Gastroesophageal sphincter (tissue), 4 donors: ENCODE results near the gene SND1. TPM values are rescaled to one million over a fixed set of nuclear protein-coding genes. Genes with fewer than 3 reads are reported as not detected.

Source experiments
- ATAC-seq: fragments of 150-250 bp; one replicate; pipeline ENCODE4 v1.9.1; 2016; ENCODE audit warnings: mild to moderate bottlenecking, moderate library complexity
- H3K27ac ChIP-seq, 4 donors: fragments of 200-600 bp; sonication (generic) in 3 of 4; 1 replicate in 3 of 4; 2 replicates in 1 of 4; pipeline ENCODE4 v1.5.1; 2016 to 2019
- H3K27me3 ChIP-seq: fragments of 200-600 bp; sonication (generic); one replicate; pipeline ENCODE4 v1.5.1; 2019
- H3K36me3 ChIP-seq, 2 donors: fragments of 200-600 bp; sonication (generic); one replicate each; pipeline ENCODE4 v1.5.1; 2019; ENCODE audit warnings: control low read depth in 1 of 2
- H3K4me1 ChIP-seq, 3 donors: fragments of 200-600 bp; sonication (generic); 1 replicate in 2 of 3; 2 replicates in 1 of 3; pipeline ENCODE4 v1.5.1; 2016 to 2019; ENCODE audit warnings: control low read depth in 2 of 3
- H3K4me3 ChIP-seq, 2 donors: fragments of 200-600 bp; sonication (generic); one replicate each; pipeline ENCODE4 v1.5.1; 2019; ENCODE audit warnings: mild to moderate bottlenecking in 1 of 2, moderate library complexity in 1 of 2
- H3K9me3 ChIP-seq, 3 donors: fragments of 200-600 bp; sonication (generic); one replicate each; pipeline ENCODE4 v1.5.1; 2017 to 2019; ENCODE audit warnings: control low read depth in 2 of 3
- EP300 ChIP-seq: sonication (generic); formaldehyde crosslinking; IDR thresholded peaks from one replicate; pipeline ENCODE4 v1.6.1; 2017; ENCODE audit warnings: antibody characterized with exemption, mild to moderate bottlenecking
- POLR2A ChIP-seq, 2 donors: fragments of 450-650 bp; IDR thresholded peaks; one replicate each; pipeline ENCODE4 v1.6.1; 2017; ENCODE audit warnings: antibody characterized with exemption in 2 of 2, mild to moderate bottlenecking in 2 of 2, moderate library complexity in 1 of 2
- POLR2AphosphoS5 ChIP-seq: sonication (generic); formaldehyde crosslinking; IDR thresholded peaks from one replicate; pipeline ENCODE4 v1.6.1; 2017; ENCODE audit warnings: antibody characterized with exemption
- WGBS, 2 donors: methylation state at CpG; one replicate each; pipeline ENCODE4 v1.1.5; 2018; ENCODE audit warnings: low coverage in 1 of 2; 5-methylcytosine and 5-hydroxymethylcytosine counted together
- total RNA-seq, 4 donors: library from RNA; depleted of rRNA; stranded (reverse); fragments of >200 nt; gene quantifications; one replicate each; pipeline ENCODE4 v1.1.0, GENCODE V29; 2016
- TF ChIP-seq, protein P1 (sequence below), 4 experiments: fragments of 200-600 bp in 2 of 4; fragments of 450-650 bp in 2 of 4; sonication (generic) in 1 of 4; IDR thresholded peaks; one replicate each; pipeline ENCODE4 v1.5.1; 2017 to 2019; ENCODE audit warnings: antibody characterized with exemption in 4 of 4, mild to moderate bottlenecking in 2 of 4, moderate library complexity in 2 of 4

SND1 gene
- total RNA-seq, 4 donors from 2014 or later: 97.1 to 119 (median 103) TPM

DNA sequence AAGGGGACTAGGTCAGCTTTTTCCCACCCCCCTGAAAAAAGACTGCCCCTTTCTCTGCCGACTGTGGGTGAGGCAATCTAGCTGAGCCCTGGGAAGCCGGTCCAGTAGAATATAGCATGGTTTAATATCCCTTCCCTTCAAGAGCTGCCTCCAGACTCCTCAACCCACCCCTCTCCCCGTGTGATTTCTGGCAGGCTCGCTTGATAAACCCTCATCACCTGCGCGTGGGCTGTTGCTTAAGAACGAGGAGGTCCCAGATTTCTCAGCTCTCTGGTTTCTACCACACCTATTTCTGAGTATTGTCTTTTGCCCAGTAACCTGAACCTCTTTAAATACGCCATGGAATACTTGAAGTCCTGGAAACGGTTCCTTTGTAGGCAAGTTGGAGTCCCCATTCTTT lies 381.3 kb downstream of the SND1 start:
- Histone ChIP-seq H3K9me3 (no peaks in the 10 kb centered on the region), H3K27me3 (peaks cover 27% of the 10 kb centered on the region), H3K4me1 (peaks cover 0 to 26% (median 8%) of the 10 kb centered on the region in 3 donors), H3K27ac (no peak overlapping the region), H3K4me3 (no peak overlapping the region), H3K36me3 (peaks cover 0 to 11% of the 10 kb centered on the region in 2 donors)
- 43 to 79% methylated on average over 1 to 8 of the region's 9 CpGs for WGBS, 2 donors
- ATAC-seq: no peak
- TF ChIP-seq EP300: no peak
- no peak for TF ChIP-seq POLR2A (IDR thresholded peaks at IDR 0.05)

DNA sequence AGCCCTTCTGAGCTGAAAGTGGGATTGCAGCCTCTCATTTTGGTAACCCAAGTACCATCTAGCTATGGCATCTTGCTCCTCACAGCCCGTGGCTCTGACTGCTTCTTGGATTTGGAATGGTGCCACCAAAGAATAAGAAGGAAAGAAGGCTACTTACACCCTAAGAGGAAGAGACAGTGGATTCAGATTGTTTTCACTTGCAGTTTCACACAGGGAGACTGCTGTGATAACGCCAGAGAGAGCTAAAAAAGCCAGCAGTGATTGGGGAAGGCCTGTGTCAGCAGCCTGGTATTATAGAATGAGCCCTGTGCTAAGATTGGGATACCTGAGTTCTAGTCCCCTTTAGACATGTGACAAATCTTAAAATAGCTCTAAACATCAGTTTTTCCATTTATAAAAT lies 382.8 kb downstream of the SND1 start:
- H3K4me1 ChIP-seq: peaks cover 0 to 26% (median 8%) of the 10 kb centered on the region in 3 donors
- peaks cover 21% of the 10 kb centered on the region for H3K27me3 ChIP-seq
- no peaks in the 10 kb centered on the region for H3K9me3 ChIP-seq
- no peak overlapping the region for H3K4me3 ChIP-seq
- no peak for ATAC-seq
- WGBS, 2 donors: 80 to 83% methylated on average over 1 to 2 of the region's 2 CpGs
- no peak overlapping the region for H3K27ac ChIP-seq
- TF ChIP-seq POLR2AphosphoS5 (no peak), EP300 (no peak), POLR2A (IDR thresholded peaks at IDR 0.05) (no peak)
- TF ChIP-seq, protein P1, sequence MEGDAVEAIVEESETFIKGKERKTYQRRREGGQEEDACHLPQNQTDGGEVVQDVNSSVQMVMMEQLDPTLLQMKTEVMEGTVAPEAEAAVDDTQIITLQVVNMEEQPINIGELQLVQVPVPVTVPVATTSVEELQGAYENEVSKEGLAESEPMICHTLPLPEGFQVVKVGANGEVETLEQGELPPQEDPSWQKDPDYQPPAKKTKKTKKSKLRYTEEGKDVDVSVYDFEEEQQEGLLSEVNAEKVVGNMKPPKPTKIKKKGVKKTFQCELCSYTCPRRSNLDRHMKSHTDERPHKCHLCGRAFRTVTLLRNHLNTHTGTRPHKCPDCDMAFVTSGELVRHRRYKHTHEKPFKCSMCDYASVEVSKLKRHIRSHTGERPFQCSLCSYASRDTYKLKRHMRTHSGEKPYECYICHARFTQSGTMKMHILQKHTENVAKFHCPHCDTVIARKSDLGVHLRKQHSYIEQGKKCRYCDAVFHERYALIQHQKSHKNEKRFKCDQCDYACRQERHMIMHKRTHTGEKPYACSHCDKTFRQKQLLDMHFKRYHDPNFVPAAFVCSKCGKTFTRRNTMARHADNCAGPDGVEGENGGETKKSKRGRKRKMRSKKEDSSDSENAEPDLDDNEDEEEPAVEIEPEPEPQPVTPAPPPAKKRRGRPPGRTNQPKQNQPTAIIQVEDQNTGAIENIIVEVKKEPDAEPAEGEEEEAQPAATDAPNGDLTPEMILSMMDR (IDR thresholded peaks at IDR 0.05): no peak
- no peaks in the 10 kb centered on the region for H3K36me3 ChIP-seq

DNA sequence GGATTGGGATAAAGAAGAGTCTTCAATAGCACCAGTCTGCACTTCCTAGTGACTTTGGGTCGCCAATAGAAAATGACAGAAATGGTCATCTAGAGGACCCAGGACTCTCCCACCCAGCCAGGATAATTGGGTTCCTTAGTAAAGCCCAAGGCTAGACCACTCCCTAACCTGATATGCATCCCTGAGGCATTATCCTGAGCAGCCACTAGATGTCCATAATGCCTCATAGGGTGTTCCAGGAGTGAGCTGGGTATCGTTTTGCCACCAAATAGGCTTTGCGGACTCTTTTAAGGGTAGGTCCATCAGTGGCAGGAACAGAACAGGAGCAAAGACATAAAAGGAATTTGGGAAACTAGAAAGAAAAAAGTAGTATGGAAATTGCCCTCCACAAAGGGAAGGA lies 383.7 kb downstream of the SND1 start:
- Histone ChIP-seq H3K27me3 (peaks cover 14% of the 10 kb centered on the region), H3K4me1 (peaks cover 0 to 20% (median 4%) of the 10 kb centered on the region in 3 donors), H3K27ac (no peak overlapping the region), H3K36me3 (no peaks in the 10 kb centered on the region), H3K9me3 (no peaks in the 10 kb centered on the region), H3K4me3 (no peak overlapping the region)
- TF ChIP-seq, protein P1 (IDR thresholded peaks at IDR 0.05): peak in 1 of 4 experiments; percentile 14
- TF ChIP-seq EP300: no peak
- WGBS, 2 donors: 90% methylated on average over 3 of the region's 3 CpGs; no CpG with 5 or more reads in 1 of the 2 donors
- no peak for ATAC-seq

DNA sequence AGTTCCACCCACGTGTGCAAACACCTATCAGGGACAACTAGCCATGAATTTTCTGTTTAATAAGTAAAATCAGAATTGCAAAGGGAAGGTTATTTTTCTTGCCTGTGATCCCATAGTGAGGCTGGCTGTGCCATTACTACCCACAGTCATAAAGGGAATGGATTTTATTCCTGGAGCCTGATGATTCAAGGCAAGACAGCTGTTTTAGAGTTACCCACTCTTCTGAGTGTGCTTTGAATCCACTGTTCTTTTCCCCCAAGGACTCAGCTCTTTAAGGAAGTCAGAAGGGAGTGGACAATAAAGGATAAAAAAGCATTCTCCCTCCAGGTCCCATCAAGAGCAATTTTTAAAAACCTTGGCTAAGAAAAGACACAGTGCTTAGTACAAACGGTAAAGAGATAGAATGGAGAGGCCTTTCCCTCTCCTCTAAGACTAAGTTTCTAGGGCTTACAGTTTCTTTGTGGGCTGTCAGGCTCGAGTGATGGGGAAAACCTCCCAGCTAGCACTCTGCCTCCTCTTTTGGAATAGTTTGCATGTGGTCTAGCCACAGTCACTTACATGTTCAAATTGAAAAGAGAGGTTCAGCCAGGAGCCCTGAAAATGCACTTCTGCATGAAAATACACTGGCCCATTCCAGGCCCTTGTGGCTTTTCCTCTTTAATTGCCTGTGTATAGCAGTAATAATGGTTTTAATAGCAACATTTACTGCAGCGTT lies 384.4 kb downstream of the SND1 start:
- no peaks in the 10 kb centered on the region for H3K9me3 ChIP-seq
- peaks cover 0 to 13% (median 0%) of the 10 kb centered on the region in 3 donors for H3K4me1 ChIP-seq
- H3K27me3 ChIP-seq: peaks cover 10% of the 10 kb centered on the region
- TF ChIP-seq EP300 (no peak), POLR2AphosphoS5 (no peak), POLR2A (IDR thresholded peaks at IDR 0.05) (no peak)
- TF ChIP-seq, protein P1 (IDR thresholded peaks at IDR 0.05): no peak
- H3K27ac ChIP-seq: no peak overlapping the region
- ATAC-seq: no peak
- H3K4me3 ChIP-seq: no peak overlapping the region
- H3K36me3 ChIP-seq: no peaks in the 10 kb centered on the region
- 83 to 95% methylated on average over 4 of the region's 4 CpGs for WGBS, 2 donors

DNA sequence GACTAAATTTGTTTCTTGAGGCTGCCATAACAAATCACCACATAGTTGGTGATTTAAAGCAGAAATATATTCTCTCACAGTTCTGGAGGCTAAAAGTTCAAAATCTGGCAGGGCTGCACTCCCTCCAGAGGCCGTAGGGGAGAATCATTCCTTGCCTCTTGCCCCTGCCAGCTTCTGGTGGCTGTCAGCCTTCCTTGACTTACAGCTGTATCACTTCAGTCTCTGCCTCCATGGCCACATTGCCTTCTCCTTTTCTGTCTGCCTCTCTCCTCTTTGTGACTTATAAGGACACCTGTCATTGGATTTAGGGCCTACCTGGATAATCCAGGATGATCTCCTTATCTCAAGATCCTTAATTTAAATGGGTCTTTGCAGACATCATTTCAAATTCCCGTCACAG lies 385.1 kb downstream of the SND1 start:
- ATAC-seq: no peak
- H3K27ac ChIP-seq: no peak overlapping the region
- WGBS, 2 donors: 90% methylated on average over 1 of the region's 2 CpGs; no CpG with 5 or more reads in 1 of the 2 donors

More for the DNA sequence above, 385.1 kb downstream of the SND1 start:
- Histone ChIP-seq H3K9me3 (no peaks in the 10 kb centered on the region), H3K4me3 (no peak overlapping the region), H3K27me3 (peaks cover 9% of the 10 kb centered on the region), H3K36me3 (peaks cover 0 to 1% of the 10 kb centered on the region in 2 donors), H3K4me1 (peaks cover 0 to 10% (median 0%) of the 10 kb centered on the region in 3 donors)
- TF ChIP-seq, protein P1 (IDR thresholded peaks at IDR 0.05): no peak
- TF ChIP-seq POLR2A (IDR thresholded peaks at IDR 0.05): no peak
- no peak for TF ChIP-seq EP300
- no peak for TF ChIP-seq POLR2AphosphoS5
